Erythroblast (primary cell): Measurements from ENCODE around the gene GLIS1.

Experiments used
- GATA1 ChIP-seq: IDR thresholded peaks from 2 replicates; pipeline ENCODE4 v1.6.1; 2011; ENCODE audit warnings: low read depth, mild to moderate bottlenecking, control low read depth, low read length, moderate library complexity
- POLR2A ChIP-seq: IDR thresholded peaks from 2 replicates; pipeline ENCODE4 v1.6.1; 2011; ENCODE audit warnings: mild to moderate bottlenecking, low read length

GRCh38 chr1:53518775-53519174 is 220.2 kb downstream of the GLIS1 start:
- no peak for TF ChIP-seq POLR2A
- TF ChIP-seq GATA1, result no peak
